ENCODE data around the gene UTF1.

GRCh38 chr10:133195096-133195495 lies 34.9 kb upstream of the UTF1 start:
- TF ChIP-seq CTCF (IDR thresholded peaks at IDR 0.05; ENCODE audit: low read depth, low read length) (no peak), EZH2phosphoT487 (IDR thresholded peaks at IDR 0.05; ENCODE audit: low read depth) (no peak)
